K562 treated with DMSO at 1 percent for 48 hours (cell line): ENCODE measurements around the gene C11orf71. TPM values are rescaled to one million over a fixed set of nuclear protein-coding genes. Genes with fewer than 3 reads are reported as not detected.

Experiments used
- total RNA-seq: library from RNA; unstranded; fragments of 300-600 nt; gene quantifications from 2 replicates; pipeline ENCODE4 v1.2.3, GENCODE V29; 2022; ENCODE audit warnings: low replicate concordance; ENCODE audit errors: extremely low read depth

Gene C11orf71, protein sequence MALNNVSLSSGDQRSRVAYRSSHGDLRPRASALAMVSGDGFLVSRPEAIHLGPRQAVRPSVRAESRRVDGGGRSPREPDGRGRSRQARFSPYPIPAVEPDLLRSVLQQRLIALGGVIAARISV
- not detected in 2 replicates for total RNA-seq

DNA sequence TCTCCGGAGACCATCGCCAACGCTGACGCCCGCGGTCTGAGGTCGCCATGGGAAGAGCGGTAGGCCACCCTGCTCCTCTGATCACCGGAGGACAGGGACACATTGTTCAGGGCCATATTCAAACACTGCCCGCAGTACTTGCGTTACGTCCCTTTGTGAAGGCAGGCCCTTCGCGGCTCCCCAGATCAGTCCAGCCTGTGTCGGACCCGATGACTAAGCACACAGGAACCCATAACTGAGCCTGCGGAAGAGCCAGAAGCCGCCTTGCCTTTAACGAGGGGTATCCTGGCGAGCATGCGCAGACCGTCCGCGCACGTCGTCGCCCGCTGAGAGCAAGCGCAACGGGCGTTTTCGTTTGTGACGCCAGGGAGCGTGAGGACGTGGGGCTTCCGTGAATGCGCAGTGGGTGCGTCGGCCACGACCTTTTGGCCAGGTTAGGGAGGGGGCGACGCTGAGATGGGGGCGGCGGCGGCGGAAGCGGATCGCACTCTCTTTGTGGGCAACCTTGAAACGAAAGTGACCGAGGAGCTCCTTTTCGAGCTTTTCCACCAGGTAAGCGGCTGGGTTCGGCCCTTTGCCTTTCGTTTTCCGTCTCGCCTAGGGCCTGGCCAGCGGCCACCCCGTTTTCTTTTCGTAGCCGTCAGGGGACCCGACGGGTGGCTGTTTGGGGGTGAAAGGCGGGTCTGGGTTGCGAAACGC lies at the start of gene C11orf71, which contains the start of gene RBM7:
Gene C11orf71, minus strand, starts transcription at position 296 of the 699 bp plus-strand sequence. Its CDS starts 180 bp downstream, at position 116.
Gene RBM7, plus strand, starts transcription at position 451 of the 699 bp plus-strand sequence. Its CDS starts 6 bp downstream, at position 457.

DNA sequence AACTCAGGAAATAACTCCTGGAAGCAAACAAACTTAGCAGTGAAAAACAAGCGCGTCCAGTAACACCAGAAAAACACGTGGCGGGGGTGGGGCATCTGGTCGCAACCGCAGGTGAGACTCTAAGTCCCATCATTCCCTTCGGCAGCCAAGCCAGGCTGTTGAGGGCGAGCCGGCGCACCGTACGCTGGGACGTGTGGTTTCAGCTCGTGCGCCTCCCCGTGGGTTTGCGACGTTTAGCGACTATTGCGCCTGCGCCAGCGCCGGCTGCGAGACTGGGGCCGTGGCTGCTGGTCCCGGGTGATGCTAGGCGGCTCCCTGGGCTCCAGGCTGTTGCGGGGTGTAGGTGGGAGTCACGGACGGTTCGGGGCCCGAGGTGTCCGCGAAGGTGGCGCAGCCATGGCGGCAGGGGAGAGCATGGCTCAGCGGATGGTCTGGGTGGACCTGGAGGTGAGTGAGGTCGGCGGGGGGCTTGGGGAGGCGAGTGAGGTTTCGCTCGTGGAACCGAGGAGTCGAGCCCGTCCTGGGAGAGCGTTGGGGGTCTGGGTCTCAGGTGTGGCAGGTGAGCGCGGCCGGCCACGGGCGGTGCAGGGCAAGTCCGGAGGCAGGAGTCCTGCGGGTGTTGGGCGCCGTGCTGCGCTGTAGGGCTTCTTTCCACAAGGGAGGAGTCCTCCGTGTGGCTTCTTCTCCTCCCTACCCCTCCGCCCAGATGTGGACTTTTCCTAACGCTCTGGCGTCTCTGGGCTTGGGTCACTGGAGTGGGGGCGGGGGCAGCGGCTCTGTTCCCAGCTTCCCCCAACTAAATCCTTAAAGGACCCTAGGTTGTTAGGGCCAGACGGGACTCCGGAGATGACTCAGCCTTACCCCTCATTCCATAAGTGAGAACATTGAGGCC lies 39.2 kb upstream of the C11orf71 start, which contains the start of gene REXO2:
Gene REXO2, plus strand, starts transcription at position 239 of the 892 bp plus-strand sequence. Its CDS starts 62 bp downstream, at position 301.

Other genes starting within 250 kb of the C11orf71 start
- not detected in 2 replicates for gene NNMT, start 104.1 kb downstream of the C11orf71 start, total RNA-seq
- gene RBM7, start 155 bp upstream of the C11orf71 start, total RNA-seq = not detected in 2 replicates
- gene REXO2, start 39.0 kb upstream of the C11orf71 start, total RNA-seq = not detected in 2 replicates
- not detected in 2 replicates for gene NXPE1, start 159.4 kb upstream of the C11orf71 start, total RNA-seq
- gene NXPE4, start 195.3 kb upstream of the C11orf71 start, total RNA-seq = not detected in 2 replicates